IMR-90 (cell line): ENCODE measurements around the gene PALM. TPM values are rescaled to one million over a fixed set of nuclear protein-coding genes. Genes with fewer than 3 reads are reported as not detected.

Experiments
- ATAC-seq: fragments of 200-7000 bp; cut with Tn5 transposase; 2 replicates; pipeline ENCODE4 v1.9.1; 2020; ENCODE audit warnings: low read depth, mild to moderate bottlenecking, moderate library complexity
- BruUV-seq: library from RNA; stranded (reverse); fragments of 400-500 nt; replicated peaks from 2 replicates; lab custom pipeline; 2021; lab: Mats Ljungman, UMichigan
- CTCF ChIA-PET: fragments of 300-600 bp; formaldehyde crosslinking; extraction: SDS; loops from one replicate; lab custom pipeline; 2021; ENCODE audit warnings: antibody characterized with exemption; lab: Yijun Ruan, JAX
- POLR2A ChIA-PET: fragments of 300-600 bp; sonication (Branson Sonifier 250); formaldehyde crosslinking; loops from one replicate; lab custom pipeline; 2022; ENCODE audit warnings: antibody characterized with exemption; ENCODE audit not compliant: unreplicated experiment; lab: Charles Lee
- DNase-seq: peaks from one replicate; pipeline ENCODE4 v3.0.0; 2013
- H2AFZ ChIP-seq: replicated peaks from 2 replicates; pipeline ENCODE3; 2013; ENCODE audit warnings: low read length, mild to moderate bottlenecking; ENCODE audit not compliant: poor library complexity
- H2AK5ac ChIP-seq: 2 replicates; pipeline ENCODE4 v1.6.1; 2013; ENCODE audit warnings: low read depth, low read length, inconsistent platforms
- H2AK9ac ChIP-seq: replicated peaks from 2 replicates; pipeline ENCODE3; 2013; ENCODE audit warnings: mild to moderate bottlenecking, low read depth, low read length, moderate library complexity; ENCODE audit not compliant: poor library complexity
- H2BK120ac ChIP-seq: 2 replicates; pipeline ENCODE4 v1.6.1; 2013; ENCODE audit warnings: low read depth, low read length, inconsistent platforms
- H2BK15ac ChIP-seq: 3 replicates; pipeline ENCODE4 v1.6.1; 2013; ENCODE audit warnings: low read depth, low read length, inconsistent platforms
- H2BK20ac ChIP-seq: 2 replicates; pipeline ENCODE4 v1.6.1; 2013; ENCODE audit warnings: low read depth, mild to moderate bottlenecking, inconsistent platforms, low read length, moderate library complexity
- H2BK5ac ChIP-seq: 2 replicates; pipeline ENCODE4 v1.6.1; 2013; ENCODE audit warnings: mild to moderate bottlenecking, low read depth, low read length, inconsistent platforms; ENCODE audit not compliant: poor library complexity, severe bottlenecking
- H3K14ac ChIP-seq: replicated peaks from 2 replicates; pipeline ENCODE4 v1.6.1; 2013; ENCODE audit warnings: low read depth, low read length, inconsistent platforms
- H3K18ac ChIP-seq: 2 replicates; pipeline ENCODE4 v1.6.1; 2013; ENCODE audit warnings: low read depth, low read length, control low read depth
- H3K23ac ChIP-seq: 2 replicates; pipeline ENCODE4 v1.6.1; 2013; ENCODE audit warnings: low read depth, low read length, inconsistent platforms
- H3K27ac ChIP-seq: 2 replicates; pipeline ENCODE4 v1.5.1; 2013; ENCODE audit warnings: mild to moderate bottlenecking, control low read depth, low read length; ENCODE audit not compliant: insufficient read depth
- H3K27me3 ChIP-seq: 2 replicates; pipeline ENCODE4 v1.6.1; 2013; ENCODE audit warnings: low read length; ENCODE audit not compliant: control insufficient read depth, insufficient read depth
- H3K36me3 ChIP-seq: 2 replicates; pipeline ENCODE4 v1.6.1; 2013; ENCODE audit warnings: low read length, mixed read lengths; ENCODE audit not compliant: control insufficient read depth, insufficient read depth
- H3K4ac ChIP-seq: 2 replicates; pipeline ENCODE4 v1.6.1; 2013; ENCODE audit warnings: low read depth, low read length, inconsistent platforms
- H3K4me1 ChIP-seq: 2 replicates; pipeline ENCODE4 v1.6.1; 2013; ENCODE audit warnings: low read length, mixed read lengths; ENCODE audit not compliant: control insufficient read depth, insufficient read depth
- H3K4me2 ChIP-seq: 2 replicates; pipeline ENCODE4 v1.6.1; 2013; ENCODE audit warnings: low read depth, mild to moderate bottlenecking, control low read depth, low read length, moderate library complexity
- H3K4me3 ChIP-seq: 2 replicates; pipeline ENCODE4 v1.5.1; 2013; ENCODE audit warnings: low read depth, mild to moderate bottlenecking, control low read depth, low read length, moderate library complexity; ENCODE audit not compliant: insufficient read depth
- H3K56ac ChIP-seq: 2 replicates; pipeline ENCODE4 v1.6.1; 2013; ENCODE audit warnings: low read length, inconsistent platforms; ENCODE audit not compliant: insufficient read depth; ENCODE audit errors: extremely low read depth
- H3K79me1 ChIP-seq, 2 experiments: 2 replicates each; pipeline ENCODE4 v1.6.1; 2013; ENCODE audit warnings: low read length in 2 of 2, inconsistent platforms in 1 of 2, low read depth in 1 of 2
- H3K9ac ChIP-seq: 2 replicates; pipeline ENCODE4 v1.6.1; 2013; ENCODE audit warnings: low read depth, low read length, control low read depth
- H3K9me1 ChIP-seq: 2 replicates; pipeline ENCODE4 v1.6.1; 2013; ENCODE audit warnings: low read length, inconsistent platforms; ENCODE audit not compliant: insufficient read depth
- H3K9me3 ChIP-seq: 2 replicates; pipeline ENCODE4 v1.6.1; 2013; ENCODE audit warnings: low read length; ENCODE audit not compliant: control insufficient read depth, insufficient read depth
- H4K20me1 ChIP-seq: 2 replicates; pipeline ENCODE4 v1.6.1; 2013; ENCODE audit warnings: low read length, inconsistent platforms; ENCODE audit not compliant: insufficient read depth
- H4K5ac ChIP-seq: 2 replicates; pipeline ENCODE4 v1.6.1; 2013; ENCODE audit warnings: mild to moderate bottlenecking, low read depth, low read length, control low read depth
- H4K8ac ChIP-seq, 2 experiments: 2 replicates each; pipeline ENCODE4 v1.6.1; 2013; ENCODE audit warnings: low read depth in 2 of 2, low read length in 2 of 2, control low read depth in 1 of 2, inconsistent platforms in 1 of 2
- H4K91ac ChIP-seq: 2 replicates; pipeline ENCODE4 v1.6.1; 2013; ENCODE audit warnings: low read depth, low read length, inconsistent platforms; ENCODE audit not compliant: insufficient read depth
- BHLHE40 ChIP-seq: fragments of 150-350 bp; IDR thresholded peaks from 2 replicates; pipeline ENCODE4 v1.6.1; 2016; ENCODE audit warnings: mild to moderate bottlenecking, low read depth, low read length
- POLR2A ChIP-seq: IDR thresholded peaks from 2 replicates; pipeline ENCODE4 v1.6.1; 2012; ENCODE audit warnings: mild to moderate bottlenecking, low read depth, low read length
- RCOR1 ChIP-seq: IDR thresholded peaks from 2 replicates; pipeline ENCODE4 v1.6.1; 2012; ENCODE audit warnings: mild to moderate bottlenecking, low read length, improper control_type of control experiment; ENCODE audit not compliant: insufficient replicate concordance
- SMC3 ChIP-seq: fragments of 150-350 bp; IDR thresholded peaks from 2 replicates; pipeline ENCODE4 v1.6.1; 2016; ENCODE audit warnings: low read depth, mild to moderate bottlenecking, antibody characterized with exemption, low read length, moderate library complexity
- USF2 ChIP-seq: fragments of 150-350 bp; IDR thresholded peaks from 2 replicates; pipeline ENCODE4 v1.6.1; 2017; ENCODE audit warnings: mild to moderate bottlenecking, antibody characterized with exemption, low read length, low read depth
- WGBS, 2 experiments: methylation state at CpG; one replicate each; pipeline versions ENCODE4 v1.1.5 to v1.1.7; 2013; ENCODE audit warnings: missing lambda C conversion rate in 2 of 2; ENCODE audit not compliant: insufficient read length in 1 of 2; ENCODE audit errors: extremely low coverage in 2 of 2; 5-methylcytosine and 5-hydroxymethylcytosine counted together
- dilution Hi-C: fragments of 300-500 bp; cut with HindIII; formaldehyde crosslinking; loops from one replicate; pipeline ENCODE4 v1.14.3; 2018; ENCODE audit warnings: low sequenced_read_pairs; ENCODE audit not compliant: unreplicated experiment
- in situ Hi-C: fragments of 300-500 bp; cut with MboI; formaldehyde crosslinking; loops from 3 replicates; pipeline ENCODE4 v1.14.3; 2019; ENCODE audit warnings: low sequenced_read_pairs, inconsistent platforms, mixed read lengths
- intact Hi-C: fragments of 100-400 bp; cut with micrococcal nuclease; formaldehyde crosslinking; loops from 2 replicates; pipeline ENCODE4 v1.10.0; 2022
- polyA plus RNA-seq, 3 experiments: library from polyadenylated mRNA; depleted of rRNA; stranded (reverse); fragments of >200 nt; gene quantifications; 2 replicates each; pipeline ENCODE4 v1.2.3, GENCODE V29; 2012; ENCODE audit warnings: low replicate concordance in 1 of 3
- total RNA-seq: library from RNA; depleted of rRNA; stranded (reverse); fragments of >200 nt; gene quantifications from 2 replicates; pipeline ENCODE4 v1.2.3, GENCODE V29; 2012

The PALM gene
- total and polyA plus RNA-seq, 2 of the 4 experiments (the other 2 are of a cell fraction): 2.2 to 7.4 TPM

- Histone ChIP-seq H2BK5ac (no peak overlapping the region), H4K91ac (no peak overlapping the region), H3K4me1 (peaks cover 5% of the 10 kb centered on the region; the same call in 1 of the 2 replicates), H3K9me3 (no peaks in the 10 kb centered on the region), H3K4ac (no peak overlapping the region), H3K14ac (no peak overlapping the region), H3K79me1 (no peaks in the 10 kb centered on the region), H3K18ac (no peak overlapping the region), H3K27me3 (peaks cover 6% of the 10 kb centered on the region; the same call in 1 of the 2 replicates), H3K9me1 (no peaks in the 10 kb centered on the region), H3K56ac (no peak overlapping the region), H2AFZ (peak overlapping the region; percentile 72), H2BK20ac (no peak overlapping the region), H3K9ac (no peak overlapping the region), H4K5ac (no peak overlapping the region), H2BK15ac (no peak overlapping the region), H3K23ac (no peak overlapping the region), H4K8ac (0 out of 4 replicates have a peak overlapping the region, but pooled peaks of 1 of the 2 experiments have one; percentile 16), H2BK120ac (no peak overlapping the region), H4K20me1 (no peaks in the 10 kb centered on the region; the same call in 1 of the 2 replicates), H3K27ac (no peak overlapping the region), H2AK5ac (no peak overlapping the region), H3K36me3 (no peaks in the 10 kb centered on the region), H3K4me2 (no peak overlapping the region), H2AK9ac (no peak overlapping the region), H3K4me3 (no peak overlapping the region)
- DNase-seq (peak; percentile 18), ATAC-seq (peak; percentile 68)
- no TSS peak for BruUV-seq
- in situ Hi-C loops: no loop called here
- TF ChIP-seq SMC3 (no peak), POLR2A (no peak), RCOR1 (no peak), USF2 (no peak), BHLHE40 (no peak)
- POLR2A ChIA-PET: no interaction called here
- intact Hi-C loops: no loop called here
- CTCF ChIA-PET: no interaction called here
- no CpG with 5 or more reads among the region's 50 CpGs for WGBS, 2 experiments
- dilution Hi-C loops: no loop called here
Measured at GRCh38 chr19:703651-704446, 4.9 kb upstream of the PALM start.
